Lower leg skin (tissue), 3 donors: Measurements from ENCODE around the gene ENTPD5.
A peak's percentile ranks its signal among the peaks of the same experiment; 100 is the strongest.

Experiments
- POLR2A ChIP-seq, 2 donors: fragments of 450-650 bp; IDR thresholded peaks; one replicate each; pipeline ENCODE4 v1.6.1; 2016 to 2017; ENCODE audit warnings: antibody characterized with exemption in 2 of 2, mild to moderate bottlenecking in 1 of 2, moderate library complexity in 1 of 2
- TF ChIP-seq, protein P1 (sequence below), 3 donors: fragments of 450-650 bp; IDR thresholded peaks; one replicate each; pipeline ENCODE4 v1.5.1; 2016; ENCODE audit warnings: antibody characterized with exemption in 3 of 3, mild to moderate bottlenecking in 3 of 3, moderate library complexity in 2 of 3

DNA sequence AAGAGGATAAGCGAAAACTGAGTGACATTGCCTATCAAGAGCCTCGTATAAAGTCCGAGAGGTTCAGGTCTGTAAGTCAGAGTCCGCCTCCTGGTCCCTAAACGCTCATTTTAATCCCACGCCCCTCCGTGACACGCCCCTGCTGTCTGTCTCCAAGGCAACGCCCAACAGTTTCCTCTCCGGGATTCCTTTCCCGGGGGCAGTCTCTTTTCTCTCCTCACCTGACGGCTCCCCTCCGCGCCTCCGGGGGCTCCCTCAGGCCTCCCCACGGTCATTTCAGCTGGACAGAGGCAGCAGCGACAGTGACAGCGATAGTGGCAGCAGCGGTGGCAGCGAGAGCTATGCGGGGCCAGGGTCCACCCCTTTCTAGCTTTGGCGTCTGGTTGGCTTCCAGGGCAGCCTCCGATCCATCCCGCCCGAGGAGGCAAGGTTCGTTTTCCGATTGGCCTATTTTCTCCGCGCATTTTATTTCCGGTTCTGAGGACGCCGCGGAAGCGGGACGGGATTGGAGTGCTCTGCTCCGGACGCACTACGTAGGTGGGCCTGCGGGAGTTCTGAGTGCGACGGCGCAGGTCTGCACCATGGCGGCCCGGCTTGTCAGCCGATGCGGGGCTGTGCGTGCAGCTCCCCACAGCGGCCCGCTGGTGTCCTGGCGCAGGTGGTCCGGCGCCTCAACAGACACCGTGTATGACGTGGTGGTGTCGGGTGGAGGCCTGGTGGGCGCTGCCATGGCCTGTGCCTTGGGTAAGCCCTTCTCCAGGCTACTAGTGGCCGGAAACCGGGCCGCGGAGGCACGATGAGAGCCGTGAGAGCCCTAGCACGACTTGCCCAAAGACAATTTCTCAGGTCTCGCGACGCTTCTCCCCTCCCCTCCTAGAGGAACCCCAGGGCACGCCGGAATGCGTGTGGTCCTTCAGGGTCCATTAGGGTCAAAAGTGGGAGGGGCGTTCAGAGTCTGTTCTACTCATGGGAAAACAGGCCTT, 69.0 kb downstream of the ENTPD5 start, which contains the start of the genes COQ6 and FAM161B:
- TF ChIP-seq, protein P1, sequence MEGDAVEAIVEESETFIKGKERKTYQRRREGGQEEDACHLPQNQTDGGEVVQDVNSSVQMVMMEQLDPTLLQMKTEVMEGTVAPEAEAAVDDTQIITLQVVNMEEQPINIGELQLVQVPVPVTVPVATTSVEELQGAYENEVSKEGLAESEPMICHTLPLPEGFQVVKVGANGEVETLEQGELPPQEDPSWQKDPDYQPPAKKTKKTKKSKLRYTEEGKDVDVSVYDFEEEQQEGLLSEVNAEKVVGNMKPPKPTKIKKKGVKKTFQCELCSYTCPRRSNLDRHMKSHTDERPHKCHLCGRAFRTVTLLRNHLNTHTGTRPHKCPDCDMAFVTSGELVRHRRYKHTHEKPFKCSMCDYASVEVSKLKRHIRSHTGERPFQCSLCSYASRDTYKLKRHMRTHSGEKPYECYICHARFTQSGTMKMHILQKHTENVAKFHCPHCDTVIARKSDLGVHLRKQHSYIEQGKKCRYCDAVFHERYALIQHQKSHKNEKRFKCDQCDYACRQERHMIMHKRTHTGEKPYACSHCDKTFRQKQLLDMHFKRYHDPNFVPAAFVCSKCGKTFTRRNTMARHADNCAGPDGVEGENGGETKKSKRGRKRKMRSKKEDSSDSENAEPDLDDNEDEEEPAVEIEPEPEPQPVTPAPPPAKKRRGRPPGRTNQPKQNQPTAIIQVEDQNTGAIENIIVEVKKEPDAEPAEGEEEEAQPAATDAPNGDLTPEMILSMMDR (IDR thresholded peaks at IDR 0.05): no peak
- TF ChIP-seq POLR2A (IDR thresholded peaks at IDR 0.05): peak in 1 of 2 donors; percentile 48
